ENCODE data around the gene INAVA.

DNA sequence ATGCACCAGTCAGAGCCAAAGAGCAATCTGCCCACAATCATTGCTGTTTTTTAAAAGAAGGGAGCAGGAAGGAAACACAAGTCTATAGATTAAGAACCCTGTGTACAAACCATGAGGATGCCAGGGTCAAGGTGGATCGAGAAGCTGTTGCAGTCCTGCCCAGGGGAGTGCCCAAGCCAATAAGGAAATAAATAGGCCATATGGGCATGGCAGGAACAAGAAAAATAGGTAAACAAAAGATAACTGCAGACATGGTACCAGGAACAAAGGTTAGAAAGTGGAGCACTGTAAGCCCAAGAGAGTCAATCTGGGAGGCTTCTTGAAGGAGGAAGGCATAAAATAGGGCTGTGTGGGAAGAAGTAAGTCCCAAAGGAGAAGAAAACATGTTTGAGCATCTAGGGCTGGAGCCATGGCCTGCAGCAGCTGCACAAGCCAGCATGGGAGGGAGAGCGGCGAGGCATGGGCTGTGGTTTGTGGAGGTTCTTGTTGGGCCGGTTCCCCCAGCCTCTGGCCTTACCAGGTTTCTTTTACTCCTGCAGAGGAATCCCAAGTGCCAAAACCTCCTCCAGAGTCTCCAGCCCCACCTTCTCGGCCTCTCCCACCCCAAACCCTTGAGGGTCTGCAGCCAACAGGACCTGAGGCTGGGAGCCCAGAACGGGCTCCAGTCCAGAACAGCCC, 13.6 kb downstream of the INAVA start:
- TF ChIP-seq EZH2 (IDR thresholded peaks at IDR 0.05; ENCODE audit: borderline replicate concordance) (no peak), EZH2phosphoT487 (IDR thresholded peaks at IDR 0.05; ENCODE audit: low read depth, severe bottlenecking, unreplicated experiment) (no peak)
- TF ChIP-seq, protein P1, sequence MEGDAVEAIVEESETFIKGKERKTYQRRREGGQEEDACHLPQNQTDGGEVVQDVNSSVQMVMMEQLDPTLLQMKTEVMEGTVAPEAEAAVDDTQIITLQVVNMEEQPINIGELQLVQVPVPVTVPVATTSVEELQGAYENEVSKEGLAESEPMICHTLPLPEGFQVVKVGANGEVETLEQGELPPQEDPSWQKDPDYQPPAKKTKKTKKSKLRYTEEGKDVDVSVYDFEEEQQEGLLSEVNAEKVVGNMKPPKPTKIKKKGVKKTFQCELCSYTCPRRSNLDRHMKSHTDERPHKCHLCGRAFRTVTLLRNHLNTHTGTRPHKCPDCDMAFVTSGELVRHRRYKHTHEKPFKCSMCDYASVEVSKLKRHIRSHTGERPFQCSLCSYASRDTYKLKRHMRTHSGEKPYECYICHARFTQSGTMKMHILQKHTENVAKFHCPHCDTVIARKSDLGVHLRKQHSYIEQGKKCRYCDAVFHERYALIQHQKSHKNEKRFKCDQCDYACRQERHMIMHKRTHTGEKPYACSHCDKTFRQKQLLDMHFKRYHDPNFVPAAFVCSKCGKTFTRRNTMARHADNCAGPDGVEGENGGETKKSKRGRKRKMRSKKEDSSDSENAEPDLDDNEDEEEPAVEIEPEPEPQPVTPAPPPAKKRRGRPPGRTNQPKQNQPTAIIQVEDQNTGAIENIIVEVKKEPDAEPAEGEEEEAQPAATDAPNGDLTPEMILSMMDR (IDR thresholded peaks at IDR 0.05; ENCODE audit: poor library complexity) = no peak
